ENCODE results near the gene NUB1. TPM values are rescaled to one million over a fixed set of nuclear protein-coding genes. Genes with fewer than 3 reads are reported as not detected.

Gene NUB1
- total RNA-seq, 1 experiment from 2014 or later = 48.5 TPM

- H3K14ac ChIP-seq (ENCODE audit: insufficient read depth, low read length) = no peak overlapping the region
- H2BK20ac ChIP-seq (ENCODE audit: low read depth, low read length, poor library complexity, severe bottlenecking) = no peak overlapping the region
- no peak overlapping the region for H4K91ac ChIP-seq (ENCODE audit: insufficient read length, low read depth, low read length)
- H3K9me3 ChIP-seq (ENCODE audit: control insufficient read depth, low read depth, low read length) = no peaks in the 10 kb centered on the region
- no peak overlapping the region for H3K27ac ChIP-seq (ENCODE audit: insufficient read length, low read depth, low read length)
- H3K56ac ChIP-seq (ENCODE audit: insufficient read length, low read depth, low read length) = no peak overlapping the region
- Mint-ChIP-seq H3K4me3 (no peak overlapping the region), H3K4me1 (peaks cover 2 to 23% of the 10 kb centered on the region in 2 experiments; a peak in 2 of 4 replicates), H3K27ac (no peak overlapping the region; a peak in 1 of 7 replicates), H3K36me3 (ENCODE audit: insufficient read depth in 1 of 3, low read depth in 3 of 3) (peaks cover 0 to 7% (median 0%) of the 10 kb centered on the region in 3 experiments; a peak in 2 of 7 replicates), H3K9me3 (no peaks in the 10 kb centered on the region), H3K27me3 (ENCODE audit: low read depth) (peaks cover 12% of the 10 kb centered on the region)
- no peak overlapping the region for H2AK5ac ChIP-seq (ENCODE audit: insufficient read length, low read length)
- H3K27me3 ChIP-seq (ENCODE audit: insufficient read depth, low read length) = no peaks in the 10 kb centered on the region
- H3K4ac ChIP-seq (ENCODE audit: low read depth, low read length) = no peak overlapping the region
- no peak overlapping the region for H2AFZ ChIP-seq (ENCODE audit: low read length)
- no peaks in the 10 kb centered on the region for H4K20me1 ChIP-seq (ENCODE audit: control insufficient read depth, insufficient read depth, insufficient read length)
- no peaks in the 10 kb centered on the region for H3K79me2 ChIP-seq (ENCODE audit: insufficient read depth, low read length)
- no peak for DNase-seq
- no peak for TF ChIP-seq CTCF (conservative IDR thresholded peaks at IDR 0.05)
- no peaks in the 10 kb centered on the region for H3K23me2 ChIP-seq (ENCODE audit: insufficient read length, low read depth, low read length, poor library complexity, severe bottlenecking)
- no peak overlapping the region for H3K18ac ChIP-seq (ENCODE audit: insufficient read length, low read depth, low read length)
- no CpG with 5 or more reads among the region's 21 CpGs for WGBS (ENCODE audit: extremely low coverage, insufficient read length, low lambda C conversion rate)
- no peak overlapping the region for H3K23ac ChIP-seq (ENCODE audit: insufficient read length, low read depth, low read length)
- no peaks in the 10 kb centered on the region for H3K79me1 ChIP-seq (ENCODE audit: insufficient read depth, low read depth, low read length, poor library complexity, severe bottlenecking)
- no peak overlapping the region for H3K9ac ChIP-seq (ENCODE audit: extremely low read depth, insufficient read length, low read length)
- H2BK12ac ChIP-seq (ENCODE audit: insufficient read length, low read depth, low read length) = no peak overlapping the region
- H2BK120ac ChIP-seq (ENCODE audit: low read depth, low read length, poor library complexity, severe bottlenecking) = no peak overlapping the region
- no peak overlapping the region for H2BK15ac ChIP-seq (ENCODE audit: low read depth, low read length)
- no peak overlapping the region for H4K8ac ChIP-seq (replicated peaks; ENCODE audit: insufficient read length, low read depth, low read length)
- H3K4me1 ChIP-seq (ENCODE audit: insufficient read depth, low read length) = no peaks in the 10 kb centered on the region
- H4K5ac ChIP-seq (ENCODE audit: insufficient read length, low read depth, low read length) = no peak overlapping the region
- H2BK5ac ChIP-seq (ENCODE audit: insufficient read length, low read length) = no peak overlapping the region
- no peak overlapping the region for H3K4me2 ChIP-seq (ENCODE audit: insufficient read depth, insufficient read length, low read length)
- no peak overlapping the region for H3T11ph ChIP-seq (ENCODE audit: low read length)
These were observed 47.6 kb downstream of the NUB1 start for GRCh38 chr7:151389096-151389767.
